Right lobe of liver (tissue), 6 donors: Measurements from ENCODE around the gene NEU3. TPM values are rescaled to one million over a fixed set of nuclear protein-coding genes. Genes with fewer than 3 reads are reported as not detected.
"Not testable (repeated sequence)": the region's sequence is repeated elsewhere in the genome, so short reads cannot be mapped to it uniquely, and the experiment has no call there.

Source experiments
- ATAC-seq, 4 donors: fragments of 200-7000 bp; cut with Tn5 transposase; one replicate each; pipeline ENCODE4 v1.9.1; 2020; ENCODE audit warnings: mild to moderate bottlenecking in 4 of 4, moderate library complexity in 4 of 4
- DNase-seq, 3 donors: peaks; one replicate each; pipeline ENCODE4 v3.0.0-alpha.2; 2020
- H3K27ac ChIP-seq, 3 donors: fragments of 200-600 bp; one replicate each; pipeline ENCODE4 v1.8.0; 2022
- H3K27me3 ChIP-seq, 2 donors: fragments of 200-600 bp; one replicate each; pipeline ENCODE4 v1.8.0; 2022
- H3K36me3 ChIP-seq, 4 donors: fragments of 200-600 bp; sonication (generic) in 1 of 4; one replicate each; pipeline versions ENCODE4 v1.5.1 to v1.8.0; 2017 to 2022; ENCODE audit warnings: control low read depth in 1 of 4
- H3K4me1 ChIP-seq, 4 donors: fragments of 200-600 bp; sonication (generic) in 1 of 4; one replicate each; pipeline versions ENCODE4 v1.5.1 to v1.8.0; 2017 to 2022; ENCODE audit warnings: control low read depth in 1 of 4
- H3K4me3 ChIP-seq, 3 donors: fragments of 200-600 bp; one replicate each; pipeline ENCODE4 v1.8.0; 2022
- H3K9me3 ChIP-seq, 4 donors: fragments of 200-600 bp; sonication (generic) in 1 of 4; one replicate each; pipeline versions ENCODE4 v1.5.1 to v1.8.0; 2017 to 2022; ENCODE audit warnings: control low read depth in 1 of 4
- POLR2A ChIP-seq: fragments of 450-650 bp; IDR thresholded peaks from one replicate; pipeline ENCODE4 v1.6.1; 2017; ENCODE audit warnings: antibody characterized with exemption, mild to moderate bottlenecking
- WGBS: methylation state at CpG from one replicate; pipeline ENCODE4 v1.1.6; 2018; ENCODE audit warnings: low coverage, low lambda C conversion rate; ENCODE audit not compliant: insufficient coverage; ENCODE audit errors: missing lambda C conversion rate; 5-methylcytosine and 5-hydroxymethylcytosine counted together
- intact Hi-C, 2 donors: fragments of 100-400 bp; cut with DNase I; formaldehyde crosslinking; loops; one replicate each; pipeline versions ENCODE4 v1.11.2 to v1.14.1; 2022
- total RNA-seq, 6 experiments: library from RNA; depleted of rRNA in 2 of 6; stranded (reverse); fragments of >200 nt in 2 of 6; fragmentation: NEBNext Ultra II Directional in 3 of 6; extraction: Animal tissue kit (Norgen Biotek cat#: 25700) in 3 of 6; gene quantifications; one replicate each; pipeline versions ENCODE4 v1.1.0 to v1.2.4, GENCODE V29; 2016 to 2023
- TF ChIP-seq, protein P1 (sequence below), 4 donors: fragments of 200-600 bp in 3 of 4; fragments of 450-650 bp in 1 of 4; IDR thresholded peaks; one replicate each; pipeline versions ENCODE4 v1.5.1 to v1.8.0; 2016 to 2022; ENCODE audit warnings: antibody characterized with exemption in 4 of 4, mild to moderate bottlenecking in 2 of 4
- donor health status: DM: no; HTN: yes; CAD: no.
- donor health status: DM: no; HTN: no; CAD: no.
- donor health status: DM: no; HTN: no; CAD: no.
- donor health status: DM: no; HTN: yes; CAD: no.
- donor health status: DM: no; HTN: yes; CAD: no.

Gene NEU3
- total RNA-seq, 6 experiments from 2014 or later = 3.7 to 8.2 (median 6.2) TPM

DNA sequence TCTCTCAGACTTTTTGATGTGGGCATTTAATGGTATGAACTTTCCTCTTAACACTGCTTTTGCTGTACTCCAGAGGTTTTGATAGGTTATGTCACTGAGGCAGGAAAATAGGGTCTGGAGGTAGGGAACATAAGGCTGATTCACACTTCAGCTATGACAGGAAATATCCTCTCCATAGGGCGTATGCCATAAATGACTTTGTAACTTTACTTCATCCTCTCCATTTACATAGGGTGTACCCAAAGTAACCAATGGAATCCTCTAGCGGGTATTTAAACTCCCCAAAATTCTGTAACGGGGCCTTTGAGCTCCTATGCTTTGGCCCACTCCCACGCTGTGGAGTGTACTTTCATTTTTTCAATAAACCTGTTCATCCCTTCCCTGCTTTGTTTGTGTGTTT is 58.5 kb downstream of the NEU3 start:
- Histone ChIP-seq H3K4me1 (no peaks in the 10 kb centered on the region), H3K27me3 (no peaks in the 10 kb centered on the region), H3K4me3 (no peak overlapping the region), H3K36me3 (no peaks in the 10 kb centered on the region), H3K27ac (no peak overlapping the region), H3K9me3 (no peaks in the 10 kb centered on the region)
- ATAC-seq = no peak
- 93% methylated on average over 4 of the region's 4 CpGs for WGBS
- no peak for TF ChIP-seq POLR2A
- TF ChIP-seq, protein P1, sequence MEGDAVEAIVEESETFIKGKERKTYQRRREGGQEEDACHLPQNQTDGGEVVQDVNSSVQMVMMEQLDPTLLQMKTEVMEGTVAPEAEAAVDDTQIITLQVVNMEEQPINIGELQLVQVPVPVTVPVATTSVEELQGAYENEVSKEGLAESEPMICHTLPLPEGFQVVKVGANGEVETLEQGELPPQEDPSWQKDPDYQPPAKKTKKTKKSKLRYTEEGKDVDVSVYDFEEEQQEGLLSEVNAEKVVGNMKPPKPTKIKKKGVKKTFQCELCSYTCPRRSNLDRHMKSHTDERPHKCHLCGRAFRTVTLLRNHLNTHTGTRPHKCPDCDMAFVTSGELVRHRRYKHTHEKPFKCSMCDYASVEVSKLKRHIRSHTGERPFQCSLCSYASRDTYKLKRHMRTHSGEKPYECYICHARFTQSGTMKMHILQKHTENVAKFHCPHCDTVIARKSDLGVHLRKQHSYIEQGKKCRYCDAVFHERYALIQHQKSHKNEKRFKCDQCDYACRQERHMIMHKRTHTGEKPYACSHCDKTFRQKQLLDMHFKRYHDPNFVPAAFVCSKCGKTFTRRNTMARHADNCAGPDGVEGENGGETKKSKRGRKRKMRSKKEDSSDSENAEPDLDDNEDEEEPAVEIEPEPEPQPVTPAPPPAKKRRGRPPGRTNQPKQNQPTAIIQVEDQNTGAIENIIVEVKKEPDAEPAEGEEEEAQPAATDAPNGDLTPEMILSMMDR (IDR thresholded peaks at IDR 0.05) = no peak
- DNase-seq = no peak
- intact Hi-C loops = no loop called here

DNA sequence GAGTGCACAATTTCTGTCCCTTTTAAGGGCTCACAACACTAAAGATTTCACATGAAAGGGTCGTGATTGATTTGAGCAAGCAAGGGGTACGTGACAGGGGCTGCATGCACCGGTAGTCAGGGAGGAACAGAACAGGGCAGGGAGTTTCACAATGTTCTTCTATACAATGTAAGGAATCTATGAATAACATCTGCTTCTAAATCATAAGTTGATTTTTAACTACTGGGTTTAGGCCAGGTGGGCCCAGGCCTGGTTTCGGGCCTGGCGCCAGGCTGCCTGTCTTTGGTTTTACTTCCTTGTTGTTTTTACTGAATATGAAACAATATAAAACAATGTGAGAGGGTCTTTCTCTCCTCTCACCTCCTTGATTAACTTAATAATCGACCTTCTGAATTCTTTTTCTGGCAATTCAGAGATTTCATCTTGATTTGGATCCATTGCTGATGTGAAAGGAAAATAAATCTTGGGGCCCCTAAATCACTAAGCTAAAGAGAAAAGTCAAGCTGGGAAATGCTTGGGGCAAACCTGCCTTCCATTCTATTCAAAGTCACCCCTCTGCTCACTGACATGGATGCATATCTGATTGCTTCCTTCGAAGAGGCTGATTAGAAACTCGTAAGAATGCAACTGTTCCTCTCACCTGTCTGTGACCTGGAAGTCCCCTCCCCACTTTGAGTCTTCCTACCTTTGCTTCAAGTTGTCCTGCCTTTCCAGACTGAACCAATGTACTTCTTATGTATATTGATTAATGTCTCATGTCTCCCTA is 61.0 kb downstream of the NEU3 start:
- H3K9me3 ChIP-seq, H3K4me3 ChIP-seq, ATAC-seq, H3K27me3 ChIP-seq, DNase-seq, H3K36me3 ChIP-seq, H3K27ac ChIP-seq, intact Hi-C loops, H3K4me1 ChIP-seq: not testable (repeated sequence)
- WGBS = 68% methylated on average over 3 of the region's 8 CpGs

DNA sequence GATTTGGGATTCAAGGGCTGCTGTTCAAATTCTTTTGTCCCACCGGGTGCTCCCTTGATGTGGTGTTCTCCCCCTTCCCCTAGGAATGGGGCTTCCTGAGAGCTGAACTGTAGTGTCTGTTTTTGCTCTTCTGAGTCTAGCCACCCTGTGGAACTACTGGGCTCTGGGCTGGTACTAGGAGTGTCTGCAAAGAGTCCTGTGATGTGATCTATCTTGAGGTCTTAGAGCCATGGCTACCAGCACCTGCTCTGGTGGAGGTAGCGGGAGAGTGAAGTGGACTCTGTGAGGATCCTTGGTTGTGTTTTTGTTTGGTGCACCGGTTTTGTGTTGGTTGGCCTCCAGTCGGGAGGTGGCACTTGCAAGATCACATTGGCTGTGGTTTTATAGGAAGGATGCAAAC is 61.8 kb downstream of the NEU3 start:
- H3K36me3 ChIP-seq = no peaks in the 10 kb centered on the region
- 71% methylated on average over 4 of the region's 4 CpGs for WGBS
- DNase-seq = no peak
- no peak overlapping the region for H3K27ac ChIP-seq
- H3K4me1 ChIP-seq = no peaks in the 10 kb centered on the region
- TF ChIP-seq, protein P1 (IDR thresholded peaks at IDR 0.05) = no peak
- TF ChIP-seq POLR2A = no peak
- ATAC-seq = no peak
- no peak overlapping the region for H3K4me3 ChIP-seq
- no peaks in the 10 kb centered on the region for H3K9me3 ChIP-seq
- intact Hi-C loops = no loop called here
- no peaks in the 10 kb centered on the region for H3K27me3 ChIP-seq

DNA sequence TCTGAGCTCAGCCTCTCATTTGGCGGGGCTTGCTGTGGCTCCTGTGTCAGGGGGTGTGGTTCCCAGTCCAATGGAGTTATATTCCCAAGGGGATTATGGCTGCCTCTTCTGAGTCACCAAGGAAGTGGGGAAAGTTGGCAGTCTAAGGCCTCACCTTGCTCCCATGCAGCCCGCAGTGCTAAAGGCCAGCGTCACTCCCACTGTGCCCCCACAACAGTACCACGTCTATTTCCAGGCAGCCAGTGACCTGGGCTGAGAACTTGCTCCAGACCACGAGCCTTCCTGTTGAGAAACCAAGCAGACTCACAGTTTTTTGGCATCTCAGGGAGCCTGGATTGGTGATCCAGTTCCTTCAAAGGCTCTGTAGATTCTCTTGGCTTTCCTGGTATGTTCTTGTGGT is 62.3 kb downstream of the NEU3 start:
- no CpG with 5 or more reads among the region's 5 CpGs for WGBS
- intact Hi-C loops = no loop called here
- ATAC-seq = no peak
- H3K27me3 ChIP-seq = no peaks in the 10 kb centered on the region
- H3K4me1 ChIP-seq = no peaks in the 10 kb centered on the region
- no peak for TF ChIP-seq POLR2A
- TF ChIP-seq, protein P1 (IDR thresholded peaks at IDR 0.05) = no peak
- no peaks in the 10 kb centered on the region for H3K9me3 ChIP-seq
- no peak for DNase-seq
- H3K4me3 ChIP-seq = no peak overlapping the region
- no peak overlapping the region for H3K27ac ChIP-seq
- H3K36me3 ChIP-seq = no peaks in the 10 kb centered on the region

DNA sequence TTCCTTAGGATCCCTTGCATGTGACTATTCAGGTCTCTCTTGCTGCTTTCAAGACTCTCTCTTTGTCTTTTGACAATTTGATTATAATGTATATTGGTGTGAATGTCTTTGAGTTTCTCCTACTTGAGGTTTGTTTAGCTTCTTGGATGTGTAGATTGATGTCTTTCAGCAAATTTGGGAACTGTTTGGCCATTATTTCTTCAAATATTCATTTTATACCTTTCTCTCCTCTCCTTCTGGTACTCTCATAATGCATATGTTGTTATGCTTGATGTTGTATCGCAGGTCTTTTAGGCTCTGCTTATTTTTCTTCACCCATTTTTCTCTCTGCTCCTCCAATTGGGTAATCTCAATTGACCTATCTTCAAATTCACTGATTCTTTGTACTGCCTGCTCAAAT is 63.7 kb downstream of the NEU3 start:
- no peak overlapping the region for H3K4me3 ChIP-seq
- TF ChIP-seq, protein P1 (IDR thresholded peaks at IDR 0.05) = no peak
- TF ChIP-seq POLR2A = no peak
- no peaks in the 10 kb centered on the region for H3K36me3 ChIP-seq
- WGBS = 91% methylated on average over 1 of the region's 1 CpG
- no peaks in the 10 kb centered on the region for H3K9me3 ChIP-seq
- H3K4me1 ChIP-seq = no peaks in the 10 kb centered on the region
- no peak overlapping the region for H3K27ac ChIP-seq
- DNase-seq (no peak), ATAC-seq (no peak)
- no peaks in the 10 kb centered on the region for H3K27me3 ChIP-seq
- intact Hi-C loops = no loop called here
